ENCODE measurements around the gene TEDC2. TPM values are rescaled to one million over a fixed set of nuclear protein-coding genes. Genes with fewer than 3 reads are reported as not detected.

TEDC2 gene
- total and polyA plus RNA-seq, 2 experiments from 2014 or later: 27.3 to 34.4 TPM

DNA sequence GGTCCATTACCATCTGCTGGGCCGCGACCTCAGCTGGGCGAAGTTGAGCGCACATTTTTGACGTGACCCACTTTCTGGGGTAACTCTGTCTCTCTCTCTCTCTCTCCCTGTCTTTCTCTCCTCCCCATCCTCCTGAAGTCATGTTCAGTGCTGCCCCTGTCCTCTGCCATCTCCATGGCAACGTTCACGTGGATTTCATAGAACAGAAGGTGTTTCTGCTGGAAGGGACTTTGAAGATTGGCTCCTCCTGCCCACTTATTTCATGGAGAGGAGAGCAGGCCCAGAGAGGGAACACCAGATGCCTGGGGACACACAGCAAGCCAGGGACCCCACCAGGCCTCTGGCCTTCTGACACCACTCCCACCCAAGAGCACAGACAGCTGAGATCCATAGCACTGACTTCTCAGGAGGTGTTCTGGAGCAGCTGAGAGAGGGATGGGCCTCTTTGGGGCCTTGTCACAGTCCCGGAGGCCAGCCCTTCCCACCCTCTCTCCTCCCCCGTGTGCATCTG, 34.8 kb upstream of the TEDC2 start:
- no peak for DNase-seq (ENCODE audit: low read depth in 1 of 2, low spot score in 1 of 2)
- H3K9me3 ChIP-seq (ENCODE audit: low read depth): no peaks in the 10 kb centered on the region
- H3K4me3 ChIP-seq: no peak overlapping the region
- H3K36me3 ChIP-seq: no peaks in the 10 kb centered on the region
- TF ChIP-seq, protein P1, sequence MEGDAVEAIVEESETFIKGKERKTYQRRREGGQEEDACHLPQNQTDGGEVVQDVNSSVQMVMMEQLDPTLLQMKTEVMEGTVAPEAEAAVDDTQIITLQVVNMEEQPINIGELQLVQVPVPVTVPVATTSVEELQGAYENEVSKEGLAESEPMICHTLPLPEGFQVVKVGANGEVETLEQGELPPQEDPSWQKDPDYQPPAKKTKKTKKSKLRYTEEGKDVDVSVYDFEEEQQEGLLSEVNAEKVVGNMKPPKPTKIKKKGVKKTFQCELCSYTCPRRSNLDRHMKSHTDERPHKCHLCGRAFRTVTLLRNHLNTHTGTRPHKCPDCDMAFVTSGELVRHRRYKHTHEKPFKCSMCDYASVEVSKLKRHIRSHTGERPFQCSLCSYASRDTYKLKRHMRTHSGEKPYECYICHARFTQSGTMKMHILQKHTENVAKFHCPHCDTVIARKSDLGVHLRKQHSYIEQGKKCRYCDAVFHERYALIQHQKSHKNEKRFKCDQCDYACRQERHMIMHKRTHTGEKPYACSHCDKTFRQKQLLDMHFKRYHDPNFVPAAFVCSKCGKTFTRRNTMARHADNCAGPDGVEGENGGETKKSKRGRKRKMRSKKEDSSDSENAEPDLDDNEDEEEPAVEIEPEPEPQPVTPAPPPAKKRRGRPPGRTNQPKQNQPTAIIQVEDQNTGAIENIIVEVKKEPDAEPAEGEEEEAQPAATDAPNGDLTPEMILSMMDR (IDR thresholded peaks at IDR 0.05; ENCODE audit: low read depth, low read length): no peak
- H3K4me1 ChIP-seq (ENCODE audit: low read depth): no peaks in the 10 kb centered on the region
- no peaks in the 10 kb centered on the region for H3K27me3 ChIP-seq
- H3K27ac ChIP-seq: no peak overlapping the region

DNA sequence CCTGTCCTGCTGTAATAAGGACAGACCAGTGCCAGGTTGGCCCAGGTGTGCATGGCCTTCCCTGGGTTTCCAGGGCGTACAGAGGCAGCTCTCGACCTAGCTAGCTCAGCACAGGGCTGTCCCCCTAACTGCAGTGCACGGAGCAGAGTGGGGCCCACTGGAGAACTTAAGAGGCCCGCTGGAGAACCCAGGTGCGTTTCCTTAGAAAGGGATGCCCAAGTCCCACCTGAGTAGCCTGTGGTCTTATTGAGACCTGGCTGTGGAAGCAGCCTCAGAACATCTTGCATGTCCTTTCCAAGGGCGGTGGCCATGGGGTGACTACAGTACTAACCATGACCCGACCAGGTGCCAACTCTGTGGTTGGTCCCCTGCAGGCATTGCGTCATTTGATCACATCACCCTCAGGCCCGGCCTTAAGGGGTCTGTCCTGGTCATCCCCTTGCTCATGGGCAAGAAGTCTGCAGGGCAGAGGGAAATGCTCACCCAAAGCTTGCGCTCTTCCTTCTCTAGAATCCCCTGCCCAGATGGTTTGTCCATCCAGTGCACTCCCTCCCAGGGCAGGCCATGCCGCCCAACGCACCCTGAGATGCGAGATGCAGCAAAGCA, 34.0 kb upstream of the TEDC2 start:
- H3K4me1 ChIP-seq (ENCODE audit: low read depth): peaks cover 5% of the 10 kb centered on the region
- TF ChIP-seq, protein P1 (IDR thresholded peaks at IDR 0.05; ENCODE audit: low read depth, low read length): no peak
- H3K4me3 ChIP-seq: no peak overlapping the region
- no peak for DNase-seq (ENCODE audit: low read depth in 1 of 2, low spot score in 1 of 2)
- no peaks in the 10 kb centered on the region for H3K27me3 ChIP-seq
- H3K27ac ChIP-seq: no peak overlapping the region
- no peaks in the 10 kb centered on the region for H3K9me3 ChIP-seq (ENCODE audit: low read depth)
- no peaks in the 10 kb centered on the region for H3K36me3 ChIP-seq

DNA sequence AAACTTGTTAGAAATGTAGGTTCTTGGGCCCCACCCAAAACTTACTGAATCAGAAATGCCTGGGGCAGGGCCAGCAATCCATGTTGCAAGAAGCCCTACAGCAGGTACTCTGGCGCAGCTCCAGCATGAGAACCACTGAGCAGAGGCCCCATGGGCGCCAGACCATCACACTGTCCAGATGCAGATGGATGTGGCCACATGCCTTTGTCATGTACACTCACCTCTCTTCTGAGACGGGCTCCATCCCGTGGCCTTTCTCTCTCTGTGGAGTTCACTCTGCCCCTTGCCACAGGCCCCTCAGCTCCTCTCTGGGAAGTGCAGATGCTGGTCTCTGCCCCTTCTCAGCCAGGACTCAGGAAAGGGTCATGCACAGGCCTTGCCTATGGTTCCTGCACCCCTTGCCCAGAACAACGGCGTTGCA, 33.0 kb upstream of the TEDC2 start:
- H3K9me3 ChIP-seq (ENCODE audit: low read depth): no peaks in the 10 kb centered on the region
- TF ChIP-seq, protein P1 (IDR thresholded peaks at IDR 0.05; ENCODE audit: low read depth, low read length): no peak
- H3K4me1 ChIP-seq (ENCODE audit: low read depth): peaks cover 5% of the 10 kb centered on the region
- H3K36me3 ChIP-seq: no peaks in the 10 kb centered on the region
- DNase-seq (ENCODE audit: low read depth in 1 of 2, low spot score in 1 of 2): peak in 1 of 2 donors; percentile 6
- no peak overlapping the region for H3K27ac ChIP-seq
- H3K4me3 ChIP-seq: no peak overlapping the region
- H3K27me3 ChIP-seq: no peaks in the 10 kb centered on the region

DNA sequence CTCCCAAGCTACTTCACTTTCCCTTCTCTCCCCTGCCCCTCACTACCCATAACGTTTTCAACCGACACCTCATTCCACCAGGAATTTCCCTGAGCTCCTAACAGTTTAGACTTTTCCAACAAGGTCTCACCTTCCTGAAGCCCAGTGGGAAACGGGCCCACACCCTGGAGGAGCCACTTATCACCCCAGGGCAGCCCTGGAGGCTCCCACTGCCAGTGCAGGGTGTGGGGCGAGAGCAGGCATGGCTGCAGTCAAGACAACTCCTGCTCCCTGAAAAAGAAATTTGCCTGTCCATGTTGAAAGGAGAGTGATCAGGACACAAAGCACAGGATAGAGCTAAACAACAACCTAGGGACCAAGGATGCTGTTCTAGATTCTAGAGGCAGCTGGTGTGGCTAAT, 32.4 kb upstream of the TEDC2 start:
- H3K4me3 ChIP-seq: no peak overlapping the region

DNA sequence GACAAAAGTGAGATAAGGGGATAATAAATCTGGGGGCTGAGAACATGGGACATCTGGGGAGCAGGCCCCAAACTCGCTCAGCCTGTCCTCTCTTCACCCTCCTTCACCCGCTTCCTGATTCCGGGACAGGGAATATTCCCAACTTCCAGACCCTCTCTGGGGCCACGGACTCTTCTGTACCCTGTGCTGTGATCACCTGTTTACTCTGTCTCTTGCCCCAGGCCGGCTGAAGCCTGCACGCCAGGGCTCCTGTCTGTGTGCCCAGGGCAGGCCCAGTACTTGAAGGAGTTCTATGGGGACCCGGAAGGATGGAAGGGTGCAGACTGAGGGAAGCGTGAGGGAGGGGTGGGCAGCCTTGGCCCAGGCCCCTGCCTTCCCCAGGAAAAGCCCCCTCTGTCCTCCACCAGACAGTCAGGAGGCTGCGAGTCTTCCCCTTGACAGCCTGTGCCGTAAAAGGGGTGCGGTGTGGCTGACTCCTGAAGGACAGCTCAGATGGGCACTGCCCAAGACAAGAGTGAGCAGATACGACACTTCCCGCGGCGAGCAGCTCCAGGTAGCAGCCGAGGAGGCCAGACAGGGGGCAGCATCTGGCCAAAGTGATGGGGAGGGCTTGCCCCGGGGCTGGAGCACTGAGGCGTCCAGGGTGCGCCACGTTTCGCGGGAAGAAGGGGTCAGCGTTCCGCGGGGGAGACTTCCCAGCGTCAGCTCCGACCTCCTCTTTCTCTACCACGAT, 31.7 kb upstream of the TEDC2 start:
- TF ChIP-seq, protein P1 (IDR thresholded peaks at IDR 0.05; ENCODE audit: low read depth, low read length): peak; percentile 34
- H3K4me3 ChIP-seq: peak overlapping the region; percentile 35
- no peaks in the 10 kb centered on the region for H3K27me3 ChIP-seq
- H3K27ac ChIP-seq: peak overlapping the region; percentile 14
- DNase-seq (ENCODE audit: low read depth in 1 of 2, low spot score in 1 of 2): peak; percentile 26 to 38
- H3K9me3 ChIP-seq (ENCODE audit: low read depth): no peaks in the 10 kb centered on the region
- peaks cover 5% of the 10 kb centered on the region for H3K4me1 ChIP-seq (ENCODE audit: low read depth)
- peaks cover 2% of the 10 kb centered on the region for H3K36me3 ChIP-seq

More for the DNA sequence above, 32.4 kb upstream of the TEDC2 start:
- H3K36me3 ChIP-seq: no peaks in the 10 kb centered on the region
- peaks cover 5% of the 10 kb centered on the region for H3K4me1 ChIP-seq (ENCODE audit: low read depth)
- no peak for DNase-seq (ENCODE audit: low read depth in 1 of 2, low spot score in 1 of 2)
- H3K9me3 ChIP-seq (ENCODE audit: low read depth): no peaks in the 10 kb centered on the region
- TF ChIP-seq, protein P1 (IDR thresholded peaks at IDR 0.05; ENCODE audit: low read depth, low read length): no peak
- H3K27me3 ChIP-seq: no peaks in the 10 kb centered on the region
- no peak overlapping the region for H3K27ac ChIP-seq

All from cardiac muscle cell (in vitro differentiated cells and primary cell).